Measurements from ENCODE around the gene AMPD1. TPM values are rescaled to one million over a fixed set of nuclear protein-coding genes. Genes with fewer than 3 reads are reported as not detected.

The AMPD1 gene
- total and polyA plus RNA-seq, 2 of the 13 experiments (the other 11 are each of a cell fraction or from before 2014, with no cell fraction given) = not detected

GRCh38 chr1:114728553-114728952 is 33.2 kb upstream of the AMPD1 start:
- CTCF ChIA-PET (ENCODE audit: low intra/inter-chr PET ratio, low total read pairs) = no interaction called here
- Histone ChIP-seq H2AFZ (ENCODE audit: low read length) (no peak overlapping the region), H3K9ac (ENCODE audit: insufficient read depth, low read depth, low read length) (no peak overlapping the region), H3K9me3 (ENCODE audit: low read length) (no peaks in the 10 kb centered on the region), H3K27ac (ENCODE audit: extremely low read length, insufficient read depth, low read length) (no peak overlapping the region), H3K36me3 (replicated peaks in 1 of 2; ENCODE audit: control insufficient read depth in 1 of 2, insufficient read depth in 2 of 2, low read length in 2 of 2) (peaks cover 20 to 93% of the 10 kb centered on the region in 2 experiments), H3K4me2 (ENCODE audit: low read depth, low read length) (no peak overlapping the region), H3K4me3 (replicated peaks in 1 of 3; ENCODE audit: insufficient read depth in 1 of 3, low read depth in 2 of 3, low read length in 3 of 3) (no peak overlapping the region), H3K4me1 (ENCODE audit: insufficient read depth, low read length) (no peaks in the 10 kb centered on the region), H4K20me1 (ENCODE audit: insufficient read depth, low read length) (no peaks in the 10 kb centered on the region; the same call in 1 of the 2 replicates), H3K27me3 (ENCODE audit: control insufficient read depth in 1 of 2, insufficient read depth in 2 of 2, low read length in 2 of 2) (no peaks in the 10 kb centered on the region), H3K79me2 (ENCODE audit: insufficient read depth, low read length) (no peaks in the 10 kb centered on the region)
- POLR2A ChIA-PET = interaction anchor here (1.3 kb wide), 1 partner anchor 29 kb away, joined by 3 read pairs; the partner anchor contains the start of gene CSDE1
- TF ChIP-seq MEIS1 (CRISPR knock-in tag; IDR thresholded peaks at IDR 0.05; ENCODE audit: borderline replicate concordance) = no peak
- 0 out of 2 replicates have a peak, but pooled peaks have one; percentile 20 for TF ChIP-seq CEBPB (IDR thresholded peaks at IDR 0.05; ENCODE audit: borderline replicate concordance, low read depth, low read length)
- intact Hi-C loops (cut with micrococcal nuclease; ENCODE audit: unreplicated experiment) = no loop called here
- DNase-seq (ENCODE audit: low spot score) = no peak
- WGBS (ENCODE audit: low lambda C conversion rate) = 97% methylated on average over 2 of the region's 2 CpGs
- in situ Hi-C loops (cut with HindIII; ENCODE audit: extremely low pct_ligation_motif_present, low pct_unique_long_range_greater_than_20kb) = no loop called here
- no peak for ATAC-seq
- FAIRE-seq = no peak
- no TSS peak for BruUV-seq (replicated peaks)

GRCh38 chr1:114725230-114725629 is 29.9 kb upstream of the AMPD1 start:
- H2AFZ ChIP-seq (ENCODE audit: low read length) = no peak overlapping the region
- BruUV-seq (replicated peaks) = no TSS peak
- no peaks in the 10 kb centered on the region; the same call in 1 of the 2 replicates for H4K20me1 ChIP-seq (ENCODE audit: insufficient read depth, low read length)
- no peak for DNase-seq (ENCODE audit: low spot score)
- intact Hi-C loops (cut with micrococcal nuclease; ENCODE audit: unreplicated experiment) (no loop called here), in situ Hi-C loops (cut with HindIII; ENCODE audit: extremely low pct_ligation_motif_present, low pct_unique_long_range_greater_than_20kb) (no loop called here)
- no peak for ATAC-seq
- no peak overlapping the region for H3K9ac ChIP-seq (ENCODE audit: insufficient read depth, low read depth, low read length)
- no peak for FAIRE-seq
- H3K27me3 ChIP-seq (ENCODE audit: control insufficient read depth in 1 of 2, insufficient read depth in 2 of 2, low read length in 2 of 2) = no peaks in the 10 kb centered on the region
- no peak overlapping the region for H3K27ac ChIP-seq (ENCODE audit: extremely low read length, insufficient read depth, low read length)
- peaks cover 20 to 90% of the 10 kb centered on the region in 2 experiments for H3K36me3 ChIP-seq (replicated peaks in 1 of 2; ENCODE audit: control insufficient read depth in 1 of 2, insufficient read depth in 2 of 2, low read length in 2 of 2)
- ChIA-PET CTCF (ENCODE audit: low intra/inter-chr PET ratio, low total read pairs) (no interaction called here), POLR2A (no interaction called here)
- WGBS (ENCODE audit: low lambda C conversion rate) = 100% methylated on average over 1 of the region's 1 CpG
- H3K4me2 ChIP-seq (ENCODE audit: low read depth, low read length) = no peak overlapping the region
- no peaks in the 10 kb centered on the region for H3K79me2 ChIP-seq (ENCODE audit: insufficient read depth, low read length)
- no peak overlapping the region for H3K4me3 ChIP-seq (replicated peaks in 1 of 3; ENCODE audit: insufficient read depth in 1 of 3, low read depth in 2 of 3, low read length in 3 of 3)
- no peaks in the 10 kb centered on the region for H3K9me3 ChIP-seq (ENCODE audit: low read length)
- H3K4me1 ChIP-seq (ENCODE audit: insufficient read depth, low read length) = peaks cover 20% of the 10 kb centered on the region
- TF ChIP-seq AHR (CRISPR knock-in tag; IDR thresholded peaks at IDR 0.05) (no peak), DPF2 (CRISPR knock-in tag; IDR thresholded peaks at IDR 0.05; ENCODE audit: borderline replicate concordance, low read depth) (no peak), E2F5 (CRISPR knock-in tag; conservative IDR thresholded peaks at IDR 0.05) (no peak), STAT6 (CRISPR knock-in tag; IDR thresholded peaks at IDR 0.05; ENCODE audit: borderline replicate concordance) (no peak), ZNF180 (CRISPR knock-in tag; IDR thresholded peaks at IDR 0.05; ENCODE audit: borderline replicate concordance, low read depth) (no peak), SP140L (CRISPR knock-in tag; IDR thresholded peaks at IDR 0.05; ENCODE audit: borderline replicate concordance) (no peak), BORCS8-MEF2B (CRISPR knock-in tag; IDR thresholded peaks at IDR 0.05) (no peak), SNRNP70 (IDR thresholded peaks at IDR 0.05; ENCODE audit: low read depth, low read length) (no peak), XBP1 (CRISPR knock-in tag; IDR thresholded peaks at IDR 0.05) (no peak), ZFP41 (CRISPR knock-in tag; IDR thresholded peaks at IDR 0.05; ENCODE audit: borderline replicate concordance) (no peak), ZNF296 (CRISPR knock-in tag; conservative IDR thresholded peaks at IDR 0.05) (no peak)
